K562 (cell line): ENCODE measurements around the gene A1BG. TPM values are rescaled to one million over a fixed set of nuclear protein-coding genes. Genes with fewer than 3 reads are reported as not detected.
A peak's percentile ranks its signal among the peaks of the same experiment; 100 is the strongest.

Experiments
- EHMT2 ChIP-seq: fragments of 450-650 bp; IDR thresholded peaks from 2 replicates; pipeline ENCODE4 v1.6.1; 2018; ENCODE audit warnings: antibody characterized with exemption
- FOS ChIP-seq: IDR thresholded peaks from 3 replicates; pipeline ENCODE4 v1.6.1; 2011; ENCODE audit not compliant: insufficient read length; ENCODE audit errors: extremely low read depth
- FOXP4 ChIP-seq: sonication (generic); formaldehyde crosslinking; IDR thresholded peaks from 2 replicates; pipeline ENCODE4 v1.8.0; 2022; ENCODE audit warnings: mild to moderate bottlenecking, missing genetic modification reagents, borderline replicate concordance
- HDAC2 ChIP-seq: fragments of 450-650 bp; IDR thresholded peaks from 2 replicates; pipeline ENCODE4 v1.6.1; 2016; ENCODE audit warnings: mild to moderate bottlenecking
- NCOA1 ChIP-seq: fragments of 450-650 bp; IDR thresholded peaks from 2 replicates; pipeline ENCODE4 v1.6.1; 2016; ENCODE audit warnings: low read depth
- PBX2 ChIP-seq, 2 experiments: IDR thresholded peaks in 1 of 2; conservative IDR thresholded peaks in 1 of 2; 2 replicates each; pipeline ENCODE4 v1.6.1; 2016; ENCODE audit warnings: low read depth in 2 of 2, mild to moderate bottlenecking in 1 of 2, missing compliant biosample characterization in 1 of 2, missing genetic modification characterization in 1 of 2, moderate library complexity in 1 of 2
- RCOR1 ChIP-seq, 2 experiments: IDR thresholded peaks; 2 replicates each; pipeline ENCODE4 v1.6.1; 2012; ENCODE audit warnings: low read depth in 2 of 2, low read length in 2 of 2, borderline replicate concordance in 1 of 2, improper control_type of control experiment in 1 of 2
- SRF ChIP-seq, 2 experiments: fragments of 250-450, 450-650 bp in 1 of 2; sonication (Bioruptor Pico) in 1 of 2; sonication (generic) in 1 of 2; formaldehyde crosslinking; IDR thresholded peaks; 2 replicates each; pipeline versions ENCODE4 v1.5.0 to v1.5.1; 2020 to 2022; ENCODE audit warnings: mild to moderate bottlenecking in 1 of 2, missing genetic modification reagents in 1 of 2
- ZNF197 ChIP-seq: fragments of 200-800 bp; sonication (Bioruptor generic); IDR thresholded peaks from 2 replicates; pipeline ENCODE4 v1.6.1; 2016; ENCODE audit warnings: low read depth, missing genetic modification characterization, missing compliant biosample characterization
- ZNF384 ChIP-seq: IDR thresholded peaks from 2 replicates; pipeline ENCODE4 v1.6.1; 2012; ENCODE audit warnings: low read depth, low read length, improper control_type of control experiment
- ZNF766 ChIP-seq: fragments of 200-800 bp; sonication (Bioruptor generic); conservative IDR thresholded peaks from 2 replicates; pipeline ENCODE4 v1.6.1; 2016; ENCODE audit warnings: missing genetic modification characterization, missing compliant biosample characterization
- polyA plus RNA-seq, 8 experiments: library from polyadenylated mRNA; depleted of rRNA in 4 of 8; stranded (reverse) in 5 of 8; unstranded in 3 of 8; fragments of >200 nt; fragmentation: Nextera tagmentation in 2 of 8; fragmentation: Illumina TruSeq in 1 of 8; extraction: Ambion mirVana in 2 of 8; extraction: Trizol in 1 of 8; gene quantifications; 2 replicates each; pipeline versions ENCODE4 v1.2.1 to v1.2.3, GENCODE V29; 2011 to 2014; ENCODE audit warnings: inconsistent platforms in 1 of 8, missing spikeins in 1 of 8
- total RNA-seq, 7 experiments: library from RNA; depleted of rRNA in 6 of 7; stranded (reverse); fragments of >200 nt in 6 of 7; fragmentation: Illumina TruSeq in 2 of 7; extraction: Trizol in 2 of 7; gene quantifications; 2 replicates each; pipeline versions ENCODE4 v1.2.1 to v1.2.3, GENCODE V29; 2011 to 2021; ENCODE audit warnings: low replicate concordance in 1 of 7
- TF ChIP-seq, protein P1 (sequence below), 3 experiments: fragments of 200-800 bp in 1 of 3; fragments of 250-450 bp in 1 of 3; fragments of 450-650 bp in 1 of 3; sonication (Bioruptor Pico) in 1 of 3; sonication (Bioruptor generic) in 1 of 3; formaldehyde crosslinking in 1 of 3; IDR thresholded peaks; 2 replicates each; pipeline versions ENCODE4 v1.6.1 to v1.8.0; 2016 to 2022; ENCODE audit warnings: mild to moderate bottlenecking in 2 of 3, missing genetic modification characterization in 2 of 3, missing compliant biosample characterization in 1 of 3, moderate library complexity in 1 of 3
- TF ChIP-seq, protein P2 (sequence below): fragments of 450-650 bp; IDR thresholded peaks from 2 replicates; pipeline ENCODE4 v1.6.1; 2016; ENCODE audit warnings: borderline replicate concordance

The A1BG gene
- total and polyA plus RNA-seq, 9 of the 15 experiments (the other 6 are each of a cell fraction or from before 2014, with no cell fraction given), result 0.10 to 19.8 (median 2.6) TPM

DNA sequence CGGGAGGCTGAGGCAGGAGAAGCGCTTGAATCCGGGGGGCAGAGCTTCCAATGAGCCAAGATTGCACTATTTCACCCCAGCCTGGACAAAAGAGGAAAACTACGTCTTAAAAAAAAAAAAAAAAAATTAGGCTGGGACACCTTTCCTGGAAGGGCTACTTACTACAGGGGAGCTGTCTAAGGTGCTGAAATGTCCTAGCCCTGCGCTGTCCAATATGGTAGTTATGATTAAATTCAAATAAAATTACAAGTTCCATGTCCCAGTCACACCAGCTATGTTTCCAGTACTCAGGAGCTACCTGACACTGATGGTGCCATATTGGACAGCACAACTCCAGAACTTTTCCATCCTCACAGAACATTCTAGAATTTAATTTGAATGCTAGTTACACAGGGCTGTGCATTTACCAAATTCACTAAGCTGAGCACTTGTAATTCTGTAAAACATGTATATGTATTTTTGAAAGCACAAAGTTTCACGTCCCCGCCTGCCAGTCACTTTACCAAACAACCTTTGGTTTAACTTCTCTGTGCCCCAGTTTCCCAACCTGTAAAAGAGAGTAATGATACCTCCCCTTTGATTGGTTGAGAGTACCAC, 35.7 kb downstream of the A1BG start (continued):
- TF ChIP-seq, protein P1, sequence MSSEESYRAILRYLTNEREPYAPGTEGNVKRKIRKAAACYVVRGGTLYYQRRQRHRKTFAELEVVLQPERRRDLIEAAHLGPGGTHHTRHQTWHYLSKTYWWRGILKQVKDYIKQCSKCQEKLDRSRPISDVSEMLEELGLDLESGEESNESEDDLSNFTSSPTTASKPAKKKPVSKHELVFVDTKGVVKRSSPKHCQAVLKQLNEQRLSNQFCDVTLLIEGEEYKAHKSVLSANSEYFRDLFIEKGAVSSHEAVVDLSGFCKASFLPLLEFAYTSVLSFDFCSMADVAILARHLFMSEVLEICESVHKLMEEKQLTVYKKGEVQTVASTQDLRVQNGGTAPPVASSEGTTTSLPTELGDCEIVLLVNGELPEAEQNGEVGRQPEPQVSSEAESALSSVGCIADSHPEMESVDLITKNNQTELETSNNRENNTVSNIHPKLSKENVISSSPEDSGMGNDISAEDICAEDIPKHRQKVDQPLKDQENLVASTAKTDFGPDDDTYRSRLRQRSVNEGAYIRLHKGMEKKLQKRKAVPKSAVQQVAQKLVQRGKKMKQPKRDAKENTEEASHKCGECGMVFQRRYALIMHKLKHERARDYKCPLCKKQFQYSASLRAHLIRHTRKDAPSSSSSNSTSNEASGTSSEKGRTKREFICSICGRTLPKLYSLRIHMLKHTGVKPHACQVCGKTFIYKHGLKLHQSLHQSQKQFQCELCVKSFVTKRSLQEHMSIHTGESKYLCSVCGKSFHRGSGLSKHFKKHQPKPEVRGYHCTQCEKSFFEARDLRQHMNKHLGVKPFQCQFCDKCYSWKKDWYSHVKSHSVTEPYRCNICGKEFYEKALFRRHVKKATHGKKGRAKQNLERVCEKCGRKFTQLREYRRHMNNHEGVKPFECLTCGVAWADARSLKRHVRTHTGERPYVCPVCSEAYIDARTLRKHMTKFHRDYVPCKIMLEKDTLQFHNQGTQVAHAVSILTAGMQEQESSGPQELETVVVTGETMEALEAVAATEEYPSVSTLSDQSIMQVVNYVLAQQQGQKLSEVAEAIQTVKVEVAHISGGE (CRISPR knock-in tag; IDR thresholded peaks at IDR 0.05), result no peak
- peak; percentile 36; the same call in 1 of the 2 replicates for TF ChIP-seq HDAC2
- no peak for TF ChIP-seq PBX2 (CRISPR knock-in tag; IDR thresholded peaks at IDR 0.05; ENCODE audit: low read depth)
- no peak for TF ChIP-seq PBX2 (tag; conservative IDR thresholded peaks at IDR 0.05; ENCODE audit: low read depth)
- 0 out of 2 replicates have a peak, but pooled peaks have one; percentile 56 for TF ChIP-seq ZNF197 (CRISPR knock-in tag)
- TF ChIP-seq, protein P2, sequence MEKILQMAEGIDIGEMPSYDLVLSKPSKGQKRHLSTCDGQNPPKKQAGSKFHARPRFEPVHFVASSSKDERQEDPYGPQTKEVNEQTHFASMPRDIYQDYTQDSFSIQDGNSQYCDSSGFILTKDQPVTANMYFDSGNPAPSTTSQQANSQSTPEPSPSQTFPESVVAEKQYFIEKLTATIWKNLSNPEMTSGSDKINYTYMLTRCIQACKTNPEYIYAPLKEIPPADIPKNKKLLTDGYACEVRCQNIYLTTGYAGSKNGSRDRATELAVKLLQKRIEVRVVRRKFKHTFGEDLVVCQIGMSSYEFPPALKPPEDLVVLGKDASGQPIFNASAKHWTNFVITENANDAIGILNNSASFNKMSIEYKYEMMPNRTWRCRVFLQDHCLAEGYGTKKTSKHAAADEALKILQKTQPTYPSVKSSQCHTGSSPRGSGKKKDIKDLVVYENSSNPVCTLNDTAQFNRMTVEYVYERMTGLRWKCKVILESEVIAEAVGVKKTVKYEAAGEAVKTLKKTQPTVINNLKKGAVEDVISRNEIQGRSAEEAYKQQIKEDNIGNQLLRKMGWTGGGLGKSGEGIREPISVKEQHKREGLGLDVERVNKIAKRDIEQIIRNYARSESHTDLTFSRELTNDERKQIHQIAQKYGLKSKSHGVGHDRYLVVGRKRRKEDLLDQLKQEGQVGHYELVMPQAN, result peak; percentile 44; the same call in 1 of the 2 replicates
- peak; percentile 99 for TF ChIP-seq EHMT2
- TF ChIP-seq FOXP4 (CRISPR knock-in tag), result 0 out of 2 replicates have a peak, but pooled peaks have one; percentile 38
- 0 out of 4 replicates have a peak, but pooled peaks of 1 of the 2 experiments have one; percentile 63 for TF ChIP-seq SRF (CRISPR knock-in tag; IDR thresholded peaks at IDR 0.05)
- no peak for TF ChIP-seq FOS
- peak; percentile 98 for TF ChIP-seq NCOA1
- TF ChIP-seq ZNF384, result peak; percentile 81
- TF ChIP-seq ZNF766 (CRISPR knock-in tag), result peak; percentile 69
- 0 out of 4 replicates have a peak, but pooled peaks of 1 of the 2 experiments have one; percentile 32 for TF ChIP-seq RCOR1 (IDR thresholded peaks at IDR 0.05; ENCODE audit: borderline replicate concordance in 1 of 2, low read depth in 2 of 2, low read length in 2 of 2)
